GM19351 (cell line): ENCODE data around the gene ZNF799.
"Not testable (repeated sequence)": the region's sequence is repeated elsewhere in the genome, so short reads cannot be mapped to it uniquely, and the experiment has no call there.

ENCODE experiments used
- ATAC-seq: cut with Tn5 transposase; IDR thresholded peaks from one replicate; pipeline ENCODE4 v1.9.1; 2021; ENCODE audit warnings: mild to moderate bottlenecking, moderate library complexity; ENCODE audit not compliant: unreplicated experiment

The ZNF799 gene

GRCh38 chr19:12400633-12401502 is at the start of gene ZNF799:
Gene ZNF799 (minus strand): TSS chr19:12401271. CDS start chr19:12401070, 201 bp downstream.
- ATAC-seq = peak; percentile 87

GRCh38 chr19:12450844-12451243 is 49.8 kb upstream of the ZNF799 start:
- no peak for ATAC-seq

- ATAC-seq = no peak
These were observed 47.7 kb upstream of the ZNF799 start for GRCh38 chr19:12448808-12449207.

GRCh38 chr19:12440541-12441316 is 39.7 kb upstream of the ZNF799 start, which contains the start of gene ZNF443:
Gene ZNF443 (minus strand): TSS chr19:12441021. CDS start chr19:12440914, 107 bp downstream.
- peak; percentile 95 for ATAC-seq

- not testable (repeated sequence) for ATAC-seq
These were observed 38.8 kb upstream of the ZNF799 start for GRCh38 chr19:12439686-12440540.

- not testable (repeated sequence) for ATAC-seq
These were observed 29.7 kb upstream of the ZNF799 start for GRCh38 chr19:12430726-12431299.

GRCh38 chr19:12425888-12426274 is 24.8 kb upstream of the ZNF799 start:
- ATAC-seq = no peak

GRCh38 chr19:12425236-12425887 is 24.3 kb upstream of the ZNF799 start:
- no peak for ATAC-seq

GRCh38 chr19:12417273-12417672 is 16.2 kb upstream of the ZNF799 start:
- not testable (repeated sequence) for ATAC-seq

- ATAC-seq = no peak
These were observed 10.8 kb upstream of the ZNF799 start for GRCh38 chr19:12411893-12412292.

GRCh38 chr19:12399901-12400632 is 1.0 kb downstream of the ZNF799 start:
- ATAC-seq = not testable (repeated sequence)

- ATAC-seq = not testable (repeated sequence)
These were observed 9.9 kb downstream of the ZNF799 start for GRCh38 chr19:12391148-12391547.

GRCh38 chr19:12386365-12386764 is 14.7 kb downstream of the ZNF799 start:
- ATAC-seq = not testable (repeated sequence)

- no peak for ATAC-seq
These were observed 20.7 kb downstream of the ZNF799 start for GRCh38 chr19:12380444-12380737.

- no peak for ATAC-seq
These were observed 21.2 kb downstream of the ZNF799 start for GRCh38 chr19:12379732-12380443.

GRCh38 chr19:12374026-12374425 is 27.0 kb downstream of the ZNF799 start:
- ATAC-seq = no peak

GRCh38 chr19:12365236-12366162 is 35.6 kb downstream of the ZNF799 start, which contains the start of gene ZNF442:
Gene ZNF442 (minus strand): TSS chr19:12365683. CDS start chr19:12363631, 2,052 bp downstream.
- peak; percentile 90 for ATAC-seq
